Measurements from ENCODE around the gene SPOCK1.

DNA sequence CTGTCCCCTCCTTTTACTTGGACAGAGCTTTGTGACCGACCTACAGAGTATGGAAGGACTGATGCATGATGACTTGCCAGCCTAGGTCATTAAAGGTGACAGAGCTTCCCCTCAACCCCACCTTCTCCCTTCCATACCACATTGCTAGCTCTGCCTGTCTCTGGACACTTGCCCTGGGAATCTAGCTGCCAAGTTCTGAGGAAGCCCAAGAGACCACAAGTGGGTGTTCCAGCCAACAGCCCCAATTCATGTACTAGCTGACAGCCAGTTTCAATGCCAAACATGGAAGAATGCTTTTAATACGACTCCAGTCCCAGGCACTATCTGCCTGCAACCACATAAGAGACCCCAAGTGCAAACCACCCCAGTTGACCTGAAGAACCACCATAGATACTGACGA is 477.1 kb downstream of the SPOCK1 start:
- TF ChIP-seq, protein P1, sequence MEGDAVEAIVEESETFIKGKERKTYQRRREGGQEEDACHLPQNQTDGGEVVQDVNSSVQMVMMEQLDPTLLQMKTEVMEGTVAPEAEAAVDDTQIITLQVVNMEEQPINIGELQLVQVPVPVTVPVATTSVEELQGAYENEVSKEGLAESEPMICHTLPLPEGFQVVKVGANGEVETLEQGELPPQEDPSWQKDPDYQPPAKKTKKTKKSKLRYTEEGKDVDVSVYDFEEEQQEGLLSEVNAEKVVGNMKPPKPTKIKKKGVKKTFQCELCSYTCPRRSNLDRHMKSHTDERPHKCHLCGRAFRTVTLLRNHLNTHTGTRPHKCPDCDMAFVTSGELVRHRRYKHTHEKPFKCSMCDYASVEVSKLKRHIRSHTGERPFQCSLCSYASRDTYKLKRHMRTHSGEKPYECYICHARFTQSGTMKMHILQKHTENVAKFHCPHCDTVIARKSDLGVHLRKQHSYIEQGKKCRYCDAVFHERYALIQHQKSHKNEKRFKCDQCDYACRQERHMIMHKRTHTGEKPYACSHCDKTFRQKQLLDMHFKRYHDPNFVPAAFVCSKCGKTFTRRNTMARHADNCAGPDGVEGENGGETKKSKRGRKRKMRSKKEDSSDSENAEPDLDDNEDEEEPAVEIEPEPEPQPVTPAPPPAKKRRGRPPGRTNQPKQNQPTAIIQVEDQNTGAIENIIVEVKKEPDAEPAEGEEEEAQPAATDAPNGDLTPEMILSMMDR (conservative IDR thresholded peaks at IDR 0.05) = no peak
- TF ChIP-seq EZH2 (IDR thresholded peaks at IDR 0.05; ENCODE audit: low read depth) = no peak

Measured in PC-9 (cell line).